GM21515 (cell line): ENCODE data around the gene PTGFRN.

Experiments
- ATAC-seq: cut with Tn5 transposase; IDR thresholded peaks from one replicate; pipeline ENCODE4 v1.9.1; 2021; ENCODE audit not compliant: unreplicated experiment

Gene PTGFRN

GRCh38 chr1:117026361-117026760 lies 116.6 kb downstream of the PTGFRN start:
- ATAC-seq = no peak

- no peak for ATAC-seq
These were observed 120.0 kb downstream of the PTGFRN start for GRCh38 chr1:117029685-117030084.

DNA sequence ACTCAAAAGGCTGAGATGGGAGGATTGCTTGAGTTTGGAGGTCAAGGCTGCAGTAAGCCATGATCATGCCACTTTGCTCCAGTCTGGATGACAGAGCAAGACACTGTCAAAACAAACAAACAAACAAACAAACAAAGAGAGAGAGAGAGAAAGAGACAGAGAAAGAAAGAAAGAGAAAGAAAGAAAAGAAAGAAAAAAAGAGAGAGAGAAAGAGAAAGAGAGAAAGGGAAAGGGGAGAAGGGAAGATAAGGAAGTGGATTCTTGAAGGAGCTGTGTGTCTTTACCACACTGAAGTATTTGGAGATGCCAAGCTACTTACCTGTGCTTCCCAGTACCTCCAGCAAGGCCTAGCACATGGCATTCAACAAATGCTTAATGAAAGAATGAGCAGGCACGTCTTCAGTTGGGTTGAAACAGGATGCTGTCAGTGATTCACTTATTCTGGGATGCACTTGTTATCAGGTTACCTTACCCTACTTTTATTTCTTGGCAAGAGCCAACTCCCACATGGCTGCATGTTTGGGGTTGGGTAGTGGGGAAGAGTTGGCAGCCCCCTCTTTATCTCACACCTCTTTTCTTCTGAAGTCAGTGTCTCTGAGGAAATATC lies 120.7 kb downstream of the PTGFRN start:
- ATAC-seq = no peak

DNA sequence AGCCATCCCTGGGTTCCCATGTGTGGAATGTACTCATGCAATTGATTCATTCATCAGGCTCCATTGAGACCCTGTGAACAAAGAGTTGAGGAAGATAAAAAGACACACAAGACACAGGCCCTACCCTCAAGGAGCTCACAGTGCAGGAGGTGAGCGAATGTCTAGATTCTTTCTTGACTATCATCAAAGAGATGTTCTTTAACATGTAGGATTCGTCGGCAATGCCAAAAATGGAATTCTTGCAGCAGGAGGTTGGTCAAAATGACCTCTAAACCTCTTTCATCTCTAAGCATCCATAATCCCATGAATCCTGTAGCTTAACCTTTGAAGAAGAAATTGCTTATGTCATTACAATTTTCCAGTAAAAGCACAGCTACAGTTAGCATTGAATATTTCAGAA lies 122.5 kb downstream of the PTGFRN start:
- no peak for ATAC-seq

- no peak for ATAC-seq
These were observed 123.2 kb downstream of the PTGFRN start for GRCh38 chr1:117032681-117033539.

DNA sequence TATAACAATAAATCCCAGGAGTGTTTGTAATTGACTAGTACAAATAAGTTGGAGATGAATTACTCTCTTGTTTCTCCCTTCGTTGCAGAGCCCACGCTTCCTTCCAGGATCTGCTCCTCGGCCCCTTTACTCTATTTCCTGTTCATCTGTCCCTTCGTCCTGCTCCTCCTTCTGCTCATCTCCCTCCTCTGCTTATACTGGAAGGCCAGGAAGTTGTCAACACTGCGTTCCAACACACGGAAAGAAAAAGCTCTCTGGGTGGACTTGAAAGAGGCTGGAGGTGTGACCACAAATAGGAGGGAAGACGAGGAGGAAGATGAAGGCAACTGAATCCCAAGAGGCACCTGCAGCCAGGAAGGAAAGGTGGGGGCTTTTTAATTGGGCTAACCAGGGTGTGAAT lies 124.1 kb downstream of the PTGFRN start:
- ATAC-seq = no peak

- ATAC-seq = no peak
These were observed 125.1 kb downstream of the PTGFRN start for GRCh38 chr1:117034791-117035290.

DNA sequence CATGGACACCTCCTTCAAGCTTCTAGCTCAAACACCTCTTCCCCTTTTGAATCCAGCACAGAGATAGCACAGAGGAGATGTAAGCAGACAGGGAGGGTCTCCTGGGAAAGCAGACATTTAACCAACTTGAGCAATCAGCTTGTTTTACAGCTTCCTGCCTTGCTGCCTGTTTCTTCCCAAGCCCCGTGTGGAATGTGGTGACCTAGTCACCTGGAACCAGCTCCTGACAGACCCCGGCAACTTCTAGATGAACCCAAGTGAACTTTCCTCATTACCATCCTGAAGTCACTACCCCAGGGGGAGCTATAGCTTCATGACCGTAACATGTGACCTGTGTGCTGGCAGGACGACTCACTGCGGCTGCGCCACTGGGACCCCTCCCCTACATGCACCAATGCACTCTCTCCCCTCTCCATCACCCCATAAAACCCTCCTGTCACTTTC lies 126.3 kb downstream of the PTGFRN start:
- ATAC-seq = no peak

DNA sequence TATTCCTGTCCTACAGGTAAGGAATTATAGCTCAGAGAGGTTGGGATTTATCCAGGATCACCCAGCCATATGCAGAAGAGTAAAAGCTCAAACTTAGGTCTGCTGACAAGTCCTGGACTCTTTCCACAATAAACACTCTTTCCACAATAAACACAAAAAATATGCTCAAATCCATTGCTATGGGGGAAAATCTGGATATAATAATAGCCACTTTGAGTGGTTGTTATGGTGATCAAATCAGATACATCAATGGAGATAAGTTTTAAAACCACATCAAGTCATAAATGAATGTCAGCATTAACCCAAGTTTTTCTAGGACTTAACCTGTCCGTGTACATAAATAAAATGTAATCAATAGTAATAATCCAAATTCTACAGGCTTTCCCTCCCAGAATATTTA lies 128.1 kb downstream of the PTGFRN start:
- ATAC-seq = no peak

- no peak for ATAC-seq
These were observed 128.5 kb downstream of the PTGFRN start for GRCh38 chr1:117038236-117038635.
